GM12878 (cell line): ENCODE results near the gene NCBP2L. TPM values are rescaled to one million over a fixed set of nuclear protein-coding genes. Genes with fewer than 3 reads are reported as not detected.

Source experiments
- ATAC-seq: fragments of 200-7000 bp; cut with Tn5 transposase; 3 replicates; pipeline ENCODE4 v1.9.1; 2020; ENCODE audit warnings: mild to moderate bottlenecking, moderate library complexity
- BruUV-seq: library from RNA; stranded (reverse); fragments of 400-500 nt; replicated peaks from 2 replicates; lab custom pipeline; 2021; lab: Mats Ljungman, UMichigan
- CTCF ChIA-PET: fragments of 300-600 bp; sonication (Branson Sonifier 250); formaldehyde crosslinking; extraction: SDS; loops from one replicate; lab custom pipeline; 2021; ENCODE audit warnings: inconsistent platforms; lab: Yijun Ruan, JAX
- POLR2A ChIA-PET: fragments of 350-600 bp; formaldehyde crosslinking; extraction: SDS; loops from one replicate; lab custom pipeline; 2021; ENCODE audit warnings: inconsistent platforms; lab: Charles Lee
- RAD21 ChIA-PET: fragments of 300-600 bp; sonication (Branson Sonifier 250); formaldehyde crosslinking; loops from one replicate; lab custom pipeline; 2023; ENCODE audit warnings: antibody characterized with exemption; ENCODE audit not compliant: unreplicated experiment; lab: Charles Lee
- SMC1A ChIA-PET: fragments of 300-600 bp; sonication (Branson Sonifier 250); formaldehyde crosslinking; loops from one replicate; lab custom pipeline; 2023; ENCODE audit not compliant: unreplicated experiment, uncharacterized antibody; lab: Charles Lee
- DNase-seq: peaks from one replicate; pipeline ENCODE4 v3.0.0-alpha.2; 2011; ENCODE audit warnings: low read depth, low spot score
- FAIRE-seq: peaks from 3 replicates; lab custom pipeline; 2011; peaks lifted over from hg19 to GRCh38; lab: Jason Lieb, UNC
- H2AFZ ChIP-seq: 2 replicates; pipeline ENCODE4 v1.6.0; 2011; ENCODE audit warnings: low read depth, low read length, control low read depth; ENCODE audit not compliant: control insufficient read depth
- H3K27ac ChIP-seq: 2 replicates; pipeline ENCODE4 v1.5.1; 2011; ENCODE audit warnings: control low read depth; ENCODE audit not compliant: control insufficient read depth, insufficient read depth
- H3K27me3 ChIP-seq, 2 experiments: replicated peaks in 1 of 2; 2 replicates each; pipeline versions ENCODE4 v1.6.0 to v1.6.1; 2011; ENCODE audit warnings: low read length in 1 of 2; ENCODE audit not compliant: control insufficient read depth in 2 of 2, insufficient read depth in 2 of 2
- H3K36me3 ChIP-seq, 2 experiments: 2 replicates each; pipeline ENCODE4 v1.5.1; 2011; ENCODE audit warnings: low read length in 1 of 2; ENCODE audit not compliant: control insufficient read depth in 2 of 2, insufficient read depth in 2 of 2
- H3K4me1 ChIP-seq: 2 replicates; pipeline ENCODE4 v1.6.1; 2011; ENCODE audit warnings: mild to moderate bottlenecking, low read length, moderate library complexity, mixed read lengths; ENCODE audit not compliant: control insufficient read depth, insufficient read depth
- H3K4me2 ChIP-seq: 2 replicates; pipeline ENCODE4 v1.6.0; 2011; ENCODE audit warnings: control low read depth; ENCODE audit not compliant: control insufficient read depth, insufficient read depth
- H3K4me3 ChIP-seq: fragments of 200-600 bp; sonication (generic); 2 replicates; pipeline ENCODE4 v1.5.1; 2016
- H3K79me2 ChIP-seq: 2 replicates; pipeline ENCODE4 v1.6.0; 2011; ENCODE audit warnings: low read length; ENCODE audit not compliant: control insufficient read depth, insufficient read depth
- H3K9ac ChIP-seq: 2 replicates; pipeline ENCODE4 v1.8.0; 2011; ENCODE audit warnings: low read length, control low read depth, mixed read lengths; ENCODE audit not compliant: control insufficient read depth, insufficient read depth
- H3K9me3 ChIP-seq: replicated peaks from 3 replicates; pipeline ENCODE4 v1.5.1; 2011; ENCODE audit warnings: mild to moderate bottlenecking, low read length; ENCODE audit not compliant: control insufficient read depth, insufficient read depth
- H4K20me1 ChIP-seq: 2 replicates; pipeline ENCODE4 v1.6.0; 2011; ENCODE audit not compliant: control insufficient read depth, insufficient read depth
- BMI1 ChIP-seq: fragments of 450-650 bp; IDR thresholded peaks from 2 replicates; pipeline ENCODE4 v1.6.1; 2016; ENCODE audit warnings: mild to moderate bottlenecking, moderate library complexity, borderline replicate concordance
- CEBPB ChIP-seq, 2 experiments: fragments of 150-350 bp in 1 of 2; IDR thresholded peaks; 2 replicates each; pipeline ENCODE4 v1.6.1; 2012 to 2014; ENCODE audit warnings: low read depth in 2 of 2, low read length in 2 of 2, borderline replicate concordance in 1 of 2, inconsistent platforms in 1 of 2
- EED ChIP-seq: sonication (generic); IDR thresholded peaks from 2 replicates; pipeline ENCODE4 v1.6.1; 2016; ENCODE audit warnings: antibody characterized with exemption, low read depth
- FOXM1 ChIP-seq: IDR thresholded peaks from 2 replicates; pipeline ENCODE4 v1.6.1; 2012; ENCODE audit warnings: low read depth, mild to moderate bottlenecking, inconsistent platforms, low read length, moderate library complexity
- GATAD2B ChIP-seq: fragments of 450-650 bp; conservative IDR thresholded peaks from 2 replicates; pipeline ENCODE4 v1.6.1; 2017; ENCODE audit warnings: low read depth, mild to moderate bottlenecking, moderate library complexity
- IKZF2 ChIP-seq, 2 experiments: fragments of 450-650 bp; IDR thresholded peaks; 2 replicates each; pipeline ENCODE4 v1.6.1; 2017; ENCODE audit warnings: mild to moderate bottlenecking in 2 of 2, moderate library complexity in 2 of 2
- KDM1A ChIP-seq: fragments of 200-600 bp; sonication (generic); IDR thresholded peaks from 2 replicates; pipeline ENCODE4 v1.6.1; 2016; ENCODE audit warnings: borderline replicate concordance
- NFYA ChIP-seq: IDR thresholded peaks from 2 replicates; pipeline ENCODE4 v1.6.1; 2011; ENCODE audit warnings: low read depth, mild to moderate bottlenecking, low read length, improper control_type of control experiment, borderline replicate concordance
- POLR2A ChIP-seq: IDR thresholded peaks from 2 replicates; pipeline ENCODE4 v1.6.1; 2011; ENCODE audit warnings: low read depth, mild to moderate bottlenecking, low read length
- SMAD1 ChIP-seq: fragments of 450-650 bp; IDR thresholded peaks from 2 replicates; pipeline ENCODE4 v1.6.1; 2018; ENCODE audit warnings: mild to moderate bottlenecking, low read depth; ENCODE audit not compliant: partially characterized antibody
- WRNIP1 ChIP-seq: IDR thresholded peaks from 2 replicates; pipeline ENCODE4 v1.6.1; 2011; ENCODE audit warnings: low read depth, low read length, improper control_type of control experiment, borderline replicate concordance
- ZNF622 ChIP-seq: fragments of 450-650 bp; IDR thresholded peaks from 2 replicates; pipeline ENCODE4 v1.6.1; 2017; ENCODE audit warnings: mild to moderate bottlenecking, inconsistent platforms
- WGBS: methylation state at CpG from one replicate; pipeline ENCODE4 v1.1.6; 2016; ENCODE audit warnings: low lambda C conversion rate; ENCODE audit not compliant: insufficient replicate concordance, insufficient coverage; ENCODE audit errors: missing lambda C conversion rate; 5-methylcytosine and 5-hydroxymethylcytosine counted together
- in situ Hi-C: fragments of 300-500 bp; cut with MboI; formaldehyde crosslinking; loops from 9 replicates; pipeline ENCODE4 v1.14.3; 2018; ENCODE audit warnings: mixed read lengths
- intact Hi-C: fragments of 100-400 bp; cut with micrococcal nuclease; formaldehyde crosslinking; loops from one replicate; pipeline ENCODE4 v1.14.2; 2022; ENCODE audit not compliant: unreplicated experiment
- polyA plus RNA-seq, 11 experiments: library from polyadenylated mRNA; depleted of rRNA in 4 of 11; unstranded in 6 of 11; stranded (reverse) in 5 of 11; fragments of >200 nt; fragmentation: Nextera tagmentation in 4 of 11; fragmentation: Illumina TruSeq in 1 of 11; extraction: Ambion mirVana in 4 of 11; extraction: Trizol in 1 of 11; gene quantifications; 1 replicate in 1 of 11; 2 replicates in 10 of 11; pipeline versions ENCODE4 v1.2.1 to v1.2.3, GENCODE V29; 2011 to 2016; ENCODE audit warnings: inconsistent platforms in 2 of 11, missing spikeins in 2 of 11, low read depth in 1 of 11
- total RNA-seq, 4 experiments: library from RNA; depleted of rRNA in 3 of 4; stranded (reverse); fragments of >200 nt in 3 of 4; fragmentation: Illumina TruSeq in 1 of 4; extraction: Trizol in 1 of 4; gene quantifications; 2 replicates each; pipeline versions ENCODE4 v1.2.1 to v1.2.3, GENCODE V29; 2013 to 2021
- TF ChIP-seq, protein P1 (sequence below): fragments of 450-650 bp; IDR thresholded peaks from 2 replicates; pipeline ENCODE4 v1.6.1; 2017; ENCODE audit warnings: antibody characterized with exemption, mild to moderate bottlenecking, moderate library complexity
- TF ChIP-seq, protein P2 (sequence below): fragments of 450-650 bp; IDR thresholded peaks from 2 replicates; pipeline ENCODE4 v1.6.1; 2017; ENCODE audit warnings: low read depth, mild to moderate bottlenecking, moderate library complexity

The NCBP2L gene
- total and polyA plus RNA-seq, 10 of the 15 experiments (the other 5 are each of a cell fraction or from before 2014, with no cell fraction given), result not detected

DNA sequence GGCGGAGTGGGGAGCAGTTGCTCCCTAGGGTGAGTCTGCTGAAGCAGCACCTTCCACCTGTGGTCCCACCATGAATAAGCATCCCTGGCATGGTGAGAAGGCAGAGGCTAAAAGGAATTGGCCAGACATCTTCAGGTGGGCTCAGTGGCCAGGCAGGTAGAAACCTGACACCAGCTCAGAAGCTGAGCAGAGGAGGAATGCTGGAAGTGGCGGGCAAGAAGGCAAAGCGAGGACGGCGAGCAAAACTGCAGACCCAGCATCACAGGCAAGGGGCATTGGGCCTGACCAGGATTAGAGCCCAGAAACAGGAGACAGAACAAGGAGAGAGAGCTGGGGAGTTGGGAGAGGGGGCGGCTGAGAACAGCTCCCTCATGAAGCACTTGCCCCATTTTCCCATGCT, 27.3 kb upstream of the NCBP2L start:
- in situ Hi-C loops, result no loop called here
- Histone ChIP-seq H2AFZ (no peak overlapping the region), H4K20me1 (no peaks in the 10 kb centered on the region), H3K4me2 (no peak overlapping the region), H3K9ac (no peak overlapping the region), H3K9me3 (no peaks in the 10 kb centered on the region), H3K27ac (no peak overlapping the region), H3K36me3 (no peaks in the 10 kb centered on the region), H3K79me2 (no peaks in the 10 kb centered on the region), H3K4me3 (no peak overlapping the region), H3K4me1 (no peaks in the 10 kb centered on the region), H3K27me3 (no peaks in the 10 kb centered on the region)
- ChIA-PET SMC1A (interaction anchor here (0.8 to 1.9 kb wide), 3 partner anchors 9 to 23 kb away, joined by 3 to 4 read pairs (median 4); no protein-coding TSS in a partner anchor), POLR2A (no interaction called here), RAD21 (no interaction called here), CTCF (no interaction called here)
- BruUV-seq, result no TSS peak
- ATAC-seq, result no peak
- WGBS, result 65% methylated on average over 6 of the region's 6 CpGs
- TF ChIP-seq WRNIP1, result no peak
- FAIRE-seq, result no peak
- no peak for DNase-seq
- intact Hi-C loops, result no loop called here

DNA sequence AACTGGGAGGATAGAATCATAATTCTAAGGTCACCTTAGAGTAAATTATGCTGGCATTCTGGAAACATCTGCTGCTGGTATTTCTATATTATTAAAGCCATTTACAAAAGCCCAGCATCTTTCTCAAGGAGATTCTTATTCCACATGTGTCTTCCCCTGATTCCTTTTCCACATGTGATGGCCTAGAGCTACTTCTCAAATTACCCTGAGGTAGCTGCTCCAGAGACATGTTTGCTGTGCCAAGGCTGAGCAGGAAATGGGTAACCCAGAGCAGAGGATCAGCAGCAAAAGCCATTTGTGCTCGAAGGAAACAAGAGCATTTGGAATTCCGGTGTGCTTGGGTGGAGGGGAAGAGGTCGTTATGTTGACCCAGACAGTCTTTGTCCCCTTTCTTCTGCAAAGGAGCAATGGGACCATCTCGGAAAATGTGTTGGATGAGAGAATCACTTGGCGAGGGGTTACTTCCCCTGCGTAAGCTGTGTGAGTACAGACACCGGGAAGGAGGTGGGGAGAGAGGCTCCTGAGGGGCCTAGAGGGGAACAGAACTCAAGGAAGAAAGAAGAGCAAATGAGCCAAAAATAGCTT, 26.6 kb upstream of the NCBP2L start:
- 42% methylated on average over 7 of the region's 7 CpGs for WGBS
- CTCF ChIA-PET, result interaction anchor here (1.2 kb wide), 1 partner anchor 25 kb away, joined by 5 read pairs; the partner anchor contains the start of gene TSC22D3
- POLR2A ChIA-PET, result interaction anchor here (1.6 kb wide), 1 partner anchor 25 kb away, joined by 4 read pairs; no protein-coding TSS in a partner anchor

More for the DNA sequence above, 26.6 kb upstream of the NCBP2L start:
- no peak for FAIRE-seq
- Histone ChIP-seq H4K20me1 (no peaks in the 10 kb centered on the region), H2AFZ (no peak overlapping the region), H3K4me2 (no peak overlapping the region), H3K27ac (no peak overlapping the region), H3K79me2 (no peaks in the 10 kb centered on the region), H3K27me3 (no peaks in the 10 kb centered on the region), H3K9ac (no peak overlapping the region), H3K9me3 (no peaks in the 10 kb centered on the region), H3K4me1 (no peaks in the 10 kb centered on the region), H3K4me3 (no peak overlapping the region), H3K36me3 (no peaks in the 10 kb centered on the region)
- no peak for TF ChIP-seq POLR2A
- TF ChIP-seq GATAD2B, result no peak
- no peak for TF ChIP-seq EED
- TF ChIP-seq NFYA, result no peak
- no peak for TF ChIP-seq CEBPB (IDR thresholded peaks at IDR 0.05; ENCODE audit: borderline replicate concordance in 1 of 2, low read depth in 2 of 2, low read length in 2 of 2)
- no peak for TF ChIP-seq KDM1A
- TF ChIP-seq ZNF622, result no peak
- no peak for TF ChIP-seq FOXM1
- TF ChIP-seq IKZF2 (IDR thresholded peaks at IDR 0.05), result no peak
- TF ChIP-seq SMAD1, result no peak
- no peak for TF ChIP-seq BMI1
- TF ChIP-seq, protein P1, sequence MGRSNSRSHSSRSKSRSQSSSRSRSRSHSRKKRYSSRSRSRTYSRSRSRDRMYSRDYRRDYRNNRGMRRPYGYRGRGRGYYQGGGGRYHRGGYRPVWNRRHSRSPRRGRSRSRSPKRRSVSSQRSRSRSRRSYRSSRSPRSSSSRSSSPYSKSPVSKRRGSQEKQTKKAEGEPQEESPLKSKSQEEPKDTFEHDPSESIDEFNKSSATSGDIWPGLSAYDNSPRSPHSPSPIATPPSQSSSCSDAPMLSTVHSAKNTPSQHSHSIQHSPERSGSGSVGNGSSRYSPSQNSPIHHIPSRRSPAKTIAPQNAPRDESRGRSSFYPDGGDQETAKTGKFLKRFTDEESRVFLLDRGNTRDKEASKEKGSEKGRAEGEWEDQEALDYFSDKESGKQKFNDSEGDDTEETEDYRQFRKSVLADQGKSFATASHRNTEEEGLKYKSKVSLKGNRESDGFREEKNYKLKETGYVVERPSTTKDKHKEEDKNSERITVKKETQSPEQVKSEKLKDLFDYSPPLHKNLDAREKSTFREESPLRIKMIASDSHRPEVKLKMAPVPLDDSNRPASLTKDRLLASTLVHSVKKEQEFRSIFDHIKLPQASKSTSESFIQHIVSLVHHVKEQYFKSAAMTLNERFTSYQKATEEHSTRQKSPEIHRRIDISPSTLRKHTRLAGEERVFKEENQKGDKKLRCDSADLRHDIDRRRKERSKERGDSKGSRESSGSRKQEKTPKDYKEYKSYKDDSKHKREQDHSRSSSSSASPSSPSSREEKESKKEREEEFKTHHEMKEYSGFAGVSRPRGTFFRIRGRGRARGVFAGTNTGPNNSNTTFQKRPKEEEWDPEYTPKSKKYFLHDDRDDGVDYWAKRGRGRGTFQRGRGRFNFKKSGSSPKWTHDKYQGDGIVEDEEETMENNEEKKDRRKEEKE, result no peak
- TF ChIP-seq, protein P2, sequence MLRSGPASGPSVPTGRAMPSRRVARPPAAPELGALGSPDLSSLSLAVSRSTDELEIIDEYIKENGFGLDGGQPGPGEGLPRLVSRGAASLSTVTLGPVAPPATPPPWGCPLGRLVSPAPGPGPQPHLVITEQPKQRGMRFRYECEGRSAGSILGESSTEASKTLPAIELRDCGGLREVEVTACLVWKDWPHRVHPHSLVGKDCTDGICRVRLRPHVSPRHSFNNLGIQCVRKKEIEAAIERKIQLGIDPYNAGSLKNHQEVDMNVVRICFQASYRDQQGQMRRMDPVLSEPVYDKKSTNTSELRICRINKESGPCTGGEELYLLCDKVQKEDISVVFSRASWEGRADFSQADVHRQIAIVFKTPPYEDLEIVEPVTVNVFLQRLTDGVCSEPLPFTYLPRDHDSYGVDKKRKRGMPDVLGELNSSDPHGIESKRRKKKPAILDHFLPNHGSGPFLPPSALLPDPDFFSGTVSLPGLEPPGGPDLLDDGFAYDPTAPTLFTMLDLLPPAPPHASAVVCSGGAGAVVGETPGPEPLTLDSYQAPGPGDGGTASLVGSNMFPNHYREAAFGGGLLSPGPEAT, result no peak
- intact Hi-C loops, result no loop called here
- in situ Hi-C loops, result no loop called here
- no peak for DNase-seq
- RAD21 ChIA-PET, result interaction anchor here (2.1 kb wide), 1 partner anchor 26 kb away, joined by 7 read pairs; the partner anchor contains the start of genes NCBP2L and TSC22D3
- ATAC-seq, result no peak
- SMC1A ChIA-PET, result interaction anchor here (0.8 to 1.9 kb wide), 5 partner anchors 9 to 34 kb away, joined by 3 to 5 read pairs (median 4); no protein-coding TSS in a partner anchor
- BruUV-seq, result no TSS peak
